Measurements from ENCODE around the gene CPEB1. TPM values are rescaled to one million over a fixed set of nuclear protein-coding genes. Genes with fewer than 3 reads are reported as not detected.

CPEB1 gene
- total RNA-seq, 1 experiment from 2014 or later = 1.0 TPM

DNA sequence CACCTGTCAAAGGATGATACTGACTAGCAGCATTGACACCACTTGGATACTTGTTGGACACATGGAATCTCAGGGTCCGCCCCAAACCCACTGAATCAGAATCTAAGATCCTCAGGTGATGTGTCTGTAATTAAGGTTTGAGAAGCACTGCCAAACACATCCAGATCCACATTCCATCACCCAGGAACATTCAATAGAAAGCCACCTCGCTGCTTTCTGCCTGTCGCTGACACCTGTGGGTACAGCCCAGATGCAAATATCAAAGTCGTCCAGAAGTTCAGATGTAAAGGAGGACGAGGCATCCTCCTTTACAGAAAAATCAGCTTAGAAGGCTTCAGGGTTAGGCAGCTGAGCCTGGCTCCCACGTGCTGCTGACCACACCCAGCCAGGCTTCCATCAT is 101.7 kb downstream of the CPEB1 start:
- no peak overlapping the region for H3T11ph ChIP-seq (ENCODE audit: low read length)
- no peak overlapping the region for H3K4me2 ChIP-seq (ENCODE audit: insufficient read depth, insufficient read length, low read length)
- no peaks in the 10 kb centered on the region for H3K23me2 ChIP-seq (ENCODE audit: insufficient read length, low read depth, low read length, poor library complexity, severe bottlenecking)
- no peak overlapping the region for H3K14ac ChIP-seq (ENCODE audit: insufficient read depth, low read length)
- H2AFZ ChIP-seq (ENCODE audit: low read length) = no peak overlapping the region
- H3K27ac ChIP-seq (ENCODE audit: insufficient read length, low read depth, low read length) = no peak overlapping the region
- no peaks in the 10 kb centered on the region for H3K9me3 ChIP-seq (ENCODE audit: control insufficient read depth, low read depth, low read length)
- no peak overlapping the region for H3K18ac ChIP-seq (ENCODE audit: insufficient read length, low read depth, low read length)
- Mint-ChIP-seq H3K4me1 (peaks cover 21 to 23% of the 10 kb centered on the region in 2 experiments), H3K36me3 (ENCODE audit: insufficient read depth in 1 of 3, low read depth in 3 of 3) (no peaks in the 10 kb centered on the region; a peak in 2 of 7 replicates), H3K9me3 (no peaks in the 10 kb centered on the region), H3K27ac (no peak overlapping the region), H3K27me3 (ENCODE audit: low read depth) (peaks cover 13% of the 10 kb centered on the region), H3K4me3 (no peak overlapping the region)
- H2BK120ac ChIP-seq (ENCODE audit: low read depth, low read length, poor library complexity, severe bottlenecking) = no peak overlapping the region
- H2BK20ac ChIP-seq (ENCODE audit: low read depth, low read length, poor library complexity, severe bottlenecking) = no peak overlapping the region
- WGBS (ENCODE audit: extremely low coverage, insufficient read length, low lambda C conversion rate) = no CpG with 5 or more reads among the region's 6 CpGs
- no peaks in the 10 kb centered on the region for H3K79me2 ChIP-seq (ENCODE audit: insufficient read depth, low read length)
- DNase-seq = no peak
- no peaks in the 10 kb centered on the region for H4K20me1 ChIP-seq (ENCODE audit: control insufficient read depth, insufficient read depth, insufficient read length)
- no peaks in the 10 kb centered on the region for H3K79me1 ChIP-seq (ENCODE audit: insufficient read depth, low read depth, low read length, poor library complexity, severe bottlenecking)
- H2BK12ac ChIP-seq (ENCODE audit: insufficient read length, low read depth, low read length) = no peak overlapping the region
- H4K8ac ChIP-seq (replicated peaks; ENCODE audit: insufficient read length, low read depth, low read length) = no peak overlapping the region
- no peak overlapping the region for H2AK5ac ChIP-seq (ENCODE audit: insufficient read length, low read length)
- H3K56ac ChIP-seq (ENCODE audit: insufficient read length, low read depth, low read length) = no peak overlapping the region
- no peak overlapping the region for H4K91ac ChIP-seq (ENCODE audit: insufficient read length, low read depth, low read length)
- no peaks in the 10 kb centered on the region; the same call in 1 of the 2 replicates for H3K27me3 ChIP-seq (ENCODE audit: insufficient read depth, low read length)
- H3K4me1 ChIP-seq (ENCODE audit: insufficient read depth, low read length) = peaks cover 4% of the 10 kb centered on the region; the same call in 1 of the 2 replicates
- TF ChIP-seq, protein P1, sequence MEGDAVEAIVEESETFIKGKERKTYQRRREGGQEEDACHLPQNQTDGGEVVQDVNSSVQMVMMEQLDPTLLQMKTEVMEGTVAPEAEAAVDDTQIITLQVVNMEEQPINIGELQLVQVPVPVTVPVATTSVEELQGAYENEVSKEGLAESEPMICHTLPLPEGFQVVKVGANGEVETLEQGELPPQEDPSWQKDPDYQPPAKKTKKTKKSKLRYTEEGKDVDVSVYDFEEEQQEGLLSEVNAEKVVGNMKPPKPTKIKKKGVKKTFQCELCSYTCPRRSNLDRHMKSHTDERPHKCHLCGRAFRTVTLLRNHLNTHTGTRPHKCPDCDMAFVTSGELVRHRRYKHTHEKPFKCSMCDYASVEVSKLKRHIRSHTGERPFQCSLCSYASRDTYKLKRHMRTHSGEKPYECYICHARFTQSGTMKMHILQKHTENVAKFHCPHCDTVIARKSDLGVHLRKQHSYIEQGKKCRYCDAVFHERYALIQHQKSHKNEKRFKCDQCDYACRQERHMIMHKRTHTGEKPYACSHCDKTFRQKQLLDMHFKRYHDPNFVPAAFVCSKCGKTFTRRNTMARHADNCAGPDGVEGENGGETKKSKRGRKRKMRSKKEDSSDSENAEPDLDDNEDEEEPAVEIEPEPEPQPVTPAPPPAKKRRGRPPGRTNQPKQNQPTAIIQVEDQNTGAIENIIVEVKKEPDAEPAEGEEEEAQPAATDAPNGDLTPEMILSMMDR (conservative IDR thresholded peaks at IDR 0.05) = no peak
- H3K9ac ChIP-seq (ENCODE audit: extremely low read depth, insufficient read length, low read length) = no peak overlapping the region
- H3K4ac ChIP-seq (ENCODE audit: low read depth, low read length) = no peak overlapping the region
- H2BK5ac ChIP-seq (ENCODE audit: insufficient read length, low read length) = no peak overlapping the region
- no peak overlapping the region for H4K5ac ChIP-seq (ENCODE audit: insufficient read length, low read depth, low read length)
- no peak overlapping the region for H2BK15ac ChIP-seq (ENCODE audit: low read depth, low read length)
- no peak overlapping the region for H3K23ac ChIP-seq (ENCODE audit: insufficient read length, low read depth, low read length)

Measured in H9 (cell line).